NCI-H2171 (cell line): ENCODE results near the gene DQX1.
A peak's percentile ranks its signal among the peaks of the same experiment; 100 is the strongest.

Source experiments
- DNase-seq: peaks from one replicate; lab custom pipeline; 2025; lab: John Stamatoyannopoulos, UW

Gene DQX1

GRCh38 chr2:74530239-74531187, 4.5 kb upstream of the DQX1 start:
- no peak for DNase-seq

- peak; percentile 98 for DNase-seq
Observed at GRCh38 chr2:74529357-74530238, 3.6 kb upstream of the DQX1 start, which contains the start of the genes AUP1 and HTRA2. Gene AUP1, minus strand, starts transcription at chr2:74529706. Its CDS starts 77 bp downstream, at chr2:74529629. Gene HTRA2, plus strand, starts transcription at chr2:74529933. Its CDS starts 74 bp downstream, at chr2:74530007.

- no peak for DNase-seq
Observed at GRCh38 chr2:74528600-74529356, 2.7 kb upstream of the DQX1 start.

- no peak for DNase-seq
Observed at GRCh38 chr2:74527741-74528140, 1.7 kb upstream of the DQX1 start.

- no peak for DNase-seq
Observed at GRCh38 chr2:74526649-74527230, 709 bp upstream of the DQX1 start.

GRCh38 chr2:74524955-74525716, 895 bp downstream of the DQX1 start:
- no peak for DNase-seq

- no peak for DNase-seq
Observed at GRCh38 chr2:74524005-74524404, 2.0 kb downstream of the DQX1 start.

GRCh38 chr2:74522516-74522915, 3.5 kb downstream of the DQX1 start:
- DNase-seq: no peak

GRCh38 chr2:74516650-74517049, 9.4 kb downstream of the DQX1 start:
- DNase-seq: no peak

- no peak for DNase-seq
Observed at GRCh38 chr2:74515981-74516633, 9.9 kb downstream of the DQX1 start.

GRCh38 chr2:74515271-74515980, 10.6 kb downstream of the DQX1 start:
- DNase-seq: no peak

- peak; percentile 41 for DNase-seq
Observed at GRCh38 chr2:74514368-74515270, 11.4 kb downstream of the DQX1 start, which contains the start of gene TLX2. Gene TLX2, plus strand, starts transcription at chr2:74514450. Its CDS starts 357 bp downstream, at chr2:74514807.

GRCh38 chr2:74513605-74514367, 12.2 kb downstream of the DQX1 start:
- no peak for DNase-seq

- DNase-seq: no peak
Observed at GRCh38 chr2:74512744-74513604, 13.1 kb downstream of the DQX1 start.

GRCh38 chr2:74511104-74511989, 14.7 kb downstream of the DQX1 start:
- no peak for DNase-seq

- no peak for DNase-seq
Observed at GRCh38 chr2:74510272-74510671, 15.8 kb downstream of the DQX1 start.
